ENCODE results near the gene GALNT11.

GALNT11 gene

DNA sequence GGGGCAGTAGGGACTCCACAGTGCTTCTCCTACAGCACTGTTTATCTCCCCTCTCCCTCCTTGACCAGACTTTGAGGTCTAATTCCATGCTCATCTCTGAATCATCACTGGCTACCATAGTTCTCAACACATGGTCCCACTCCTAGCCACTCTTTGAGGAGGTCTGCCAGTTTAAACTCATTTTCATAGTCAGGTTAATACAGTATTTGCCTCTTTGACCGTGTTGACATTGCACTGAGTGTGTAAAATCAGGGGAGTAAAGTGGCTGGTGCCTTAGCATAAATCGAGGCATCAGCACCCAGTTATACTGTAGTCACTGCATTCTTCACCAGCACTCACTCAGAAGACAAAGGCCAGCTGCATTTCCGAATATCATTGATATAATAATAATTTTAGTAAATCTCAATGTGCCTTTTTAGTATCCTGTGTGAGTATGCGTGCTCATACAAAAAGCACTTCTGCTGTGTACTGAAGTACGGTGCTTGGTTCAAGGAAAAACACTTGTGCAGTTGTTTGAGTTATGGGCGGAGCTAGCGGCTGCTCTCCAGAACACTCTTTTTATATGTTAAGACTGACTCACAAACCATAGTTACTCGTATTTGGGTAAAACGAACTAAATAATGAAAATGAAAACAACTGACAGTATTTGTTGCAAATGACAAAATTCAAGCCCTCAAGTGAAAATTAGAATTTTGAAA, 89.7 kb downstream of the GALNT11 start:
- DNase-seq (ENCODE audit: low read depth, low spot score), result no peak

DNA sequence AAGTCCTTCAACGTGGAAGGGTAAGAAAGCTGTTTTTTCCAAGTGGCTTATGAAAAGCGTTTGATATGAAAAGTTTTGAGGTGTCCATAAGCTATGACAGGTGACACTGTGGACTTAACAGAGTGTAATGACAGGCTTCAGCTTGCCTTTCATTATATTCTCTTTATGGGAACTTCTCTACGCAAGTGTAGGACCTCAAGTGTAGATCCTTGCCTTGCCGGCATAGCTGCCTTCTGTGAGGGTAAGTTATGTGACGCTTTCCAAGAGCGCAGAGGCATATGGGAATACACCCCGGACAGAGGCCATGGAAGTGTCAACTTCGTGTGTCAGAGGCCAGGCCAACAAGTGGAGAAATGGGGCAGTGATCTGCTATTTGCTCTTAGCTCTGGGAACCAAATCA, 91.9 kb downstream of the GALNT11 start:
- no peak for DNase-seq (ENCODE audit: low read depth, low spot score)

DNA sequence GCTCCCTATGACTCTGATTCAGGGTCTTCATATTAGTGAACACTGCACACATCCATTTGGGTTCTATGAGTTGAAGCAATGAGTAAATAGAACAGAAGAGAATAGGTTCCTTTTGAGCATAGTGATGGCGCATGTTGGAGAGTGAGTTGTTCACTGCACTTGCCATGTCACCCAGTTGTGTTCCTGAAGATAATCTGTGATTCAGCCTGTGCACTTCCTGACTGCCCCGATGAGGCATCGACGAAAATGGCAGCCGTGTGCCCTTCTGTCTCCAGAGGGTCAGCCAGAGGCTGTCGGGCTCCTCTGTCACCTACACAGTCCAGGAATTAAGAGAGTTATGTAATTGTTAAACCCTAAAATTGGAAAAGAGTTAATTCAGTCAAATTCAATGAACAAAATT, 94.7 kb downstream of the GALNT11 start:
- DNase-seq (ENCODE audit: low read depth, low spot score), result no peak

DNA sequence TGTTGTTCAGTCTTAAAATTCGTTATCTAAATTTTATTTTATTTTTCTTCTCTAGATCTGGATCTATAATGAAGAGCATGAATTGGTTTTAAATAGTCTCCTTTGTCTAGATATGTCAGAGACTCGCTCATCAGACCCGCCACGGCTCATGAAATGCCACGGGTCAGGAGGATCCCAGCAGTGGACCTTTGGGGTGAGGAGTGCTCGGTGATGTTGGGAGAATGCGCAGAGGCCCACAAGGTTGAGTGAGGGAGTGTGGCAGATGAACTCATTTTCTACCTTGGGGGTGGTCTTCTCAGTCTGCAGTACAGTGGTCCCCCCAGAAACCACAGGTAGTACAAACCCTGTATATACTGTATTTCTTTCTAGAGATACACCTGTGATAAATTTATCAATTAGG, 95.3 kb downstream of the GALNT11 start:
- DNase-seq (ENCODE audit: low read depth, low spot score), result no peak

DNA sequence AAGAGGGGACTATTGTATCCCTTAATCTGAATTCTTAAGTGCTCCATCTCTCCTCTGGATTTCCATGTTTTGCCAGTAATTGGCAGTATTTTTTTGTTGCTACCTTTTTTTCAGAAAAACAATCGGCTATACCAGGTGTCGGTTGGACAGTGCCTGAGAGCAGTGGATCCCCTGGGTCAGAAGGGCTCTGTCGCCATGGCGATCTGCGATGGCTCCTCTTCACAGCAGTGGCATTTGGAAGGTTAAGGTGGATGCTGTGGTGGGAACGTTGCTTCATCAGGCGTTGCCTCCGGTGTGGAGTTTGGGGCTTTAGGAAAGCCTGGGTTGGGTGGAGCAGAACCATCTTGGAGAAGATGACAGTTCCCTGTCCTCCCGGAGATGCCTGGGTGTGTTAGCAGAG, 96.0 kb downstream of the GALNT11 start:
- DNase-seq (ENCODE audit: low read depth, low spot score), result no peak

DNA sequence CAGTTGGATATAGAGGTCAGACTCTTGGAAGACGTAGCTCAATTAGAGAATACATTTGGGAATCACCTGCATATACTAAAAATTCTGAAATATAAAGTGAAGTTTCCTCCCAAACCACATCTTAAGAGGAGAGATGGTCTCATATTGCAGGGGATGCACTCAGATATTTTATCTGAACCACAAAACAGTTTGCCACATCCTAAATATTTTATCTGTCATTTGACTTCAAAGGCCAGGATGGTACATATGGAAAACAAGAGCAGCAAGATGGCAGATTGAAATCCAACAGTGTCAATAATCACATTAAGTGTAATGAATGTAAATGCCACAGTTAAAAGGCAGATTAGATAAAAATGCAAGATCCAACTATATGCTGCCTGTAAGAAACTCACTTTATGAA, 97.1 kb downstream of the GALNT11 start:
- DNase-seq (ENCODE audit: low read depth, low spot score), result no peak

DNA sequence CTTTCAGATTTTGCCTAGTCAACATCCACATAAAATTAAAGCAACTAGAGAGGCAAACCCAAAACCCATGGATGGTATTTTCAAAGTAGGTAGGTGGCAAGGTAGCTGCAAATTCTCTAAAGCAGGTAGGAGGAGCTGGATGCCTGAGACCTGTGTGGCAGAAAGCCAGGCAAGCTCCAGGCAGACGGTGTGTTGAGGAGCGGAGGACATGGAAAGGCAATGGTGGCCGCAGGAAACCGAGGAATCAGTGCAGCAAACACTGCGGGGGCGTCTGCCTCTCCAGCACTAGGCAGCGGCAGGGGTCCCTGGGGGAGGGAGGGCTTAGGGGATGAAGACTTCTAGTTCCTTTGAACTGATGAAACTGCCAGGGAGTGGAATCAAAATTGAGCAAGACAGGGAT, 101.3 kb downstream of the GALNT11 start:
- DNase-seq (ENCODE audit: low read depth, low spot score), result no peak

DNA sequence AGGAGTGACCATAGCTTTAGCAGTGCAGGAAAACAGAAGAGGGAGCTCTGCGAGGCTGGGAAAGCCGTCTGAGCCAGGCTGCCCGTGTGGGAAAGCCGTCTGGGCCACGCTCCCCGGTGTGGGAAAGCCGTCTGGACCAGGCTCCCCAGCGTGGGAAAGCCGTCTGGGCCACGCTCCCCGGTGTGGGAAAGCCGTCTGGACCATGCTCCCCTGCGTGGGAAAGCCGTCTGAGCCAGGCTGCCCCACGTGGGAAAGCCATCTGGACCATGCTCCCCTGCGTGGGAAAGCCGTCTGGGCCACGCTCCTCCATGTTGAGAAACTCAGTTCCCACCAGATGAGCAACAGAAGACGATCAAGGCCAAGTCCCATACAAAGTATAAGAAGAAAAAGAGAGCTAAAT, 101.8 kb downstream of the GALNT11 start:
- DNase-seq (ENCODE audit: low read depth, low spot score), result no peak

DNA sequence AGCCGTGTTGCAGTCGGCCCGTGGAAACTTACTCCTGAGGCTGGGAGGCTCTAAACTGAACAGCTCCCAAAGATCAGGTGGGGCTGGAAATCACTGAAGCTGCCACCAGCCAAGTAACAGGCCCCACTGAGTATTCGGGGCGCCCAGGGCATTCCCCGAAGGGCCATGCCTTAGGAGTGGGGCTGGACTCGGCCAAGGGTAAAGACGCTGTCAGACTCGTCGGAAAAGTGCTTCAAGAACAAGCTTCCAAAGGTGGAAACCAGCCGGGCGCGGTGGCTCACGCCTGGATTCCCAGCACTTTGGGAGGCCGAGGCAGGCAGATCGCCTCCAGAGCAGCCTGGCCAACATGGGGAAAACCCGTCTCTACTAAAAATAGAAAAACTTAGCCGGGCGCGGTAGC, 102.8 kb downstream of the GALNT11 start:
- DNase-seq (ENCODE audit: low read depth, low spot score), result no peak

DNA sequence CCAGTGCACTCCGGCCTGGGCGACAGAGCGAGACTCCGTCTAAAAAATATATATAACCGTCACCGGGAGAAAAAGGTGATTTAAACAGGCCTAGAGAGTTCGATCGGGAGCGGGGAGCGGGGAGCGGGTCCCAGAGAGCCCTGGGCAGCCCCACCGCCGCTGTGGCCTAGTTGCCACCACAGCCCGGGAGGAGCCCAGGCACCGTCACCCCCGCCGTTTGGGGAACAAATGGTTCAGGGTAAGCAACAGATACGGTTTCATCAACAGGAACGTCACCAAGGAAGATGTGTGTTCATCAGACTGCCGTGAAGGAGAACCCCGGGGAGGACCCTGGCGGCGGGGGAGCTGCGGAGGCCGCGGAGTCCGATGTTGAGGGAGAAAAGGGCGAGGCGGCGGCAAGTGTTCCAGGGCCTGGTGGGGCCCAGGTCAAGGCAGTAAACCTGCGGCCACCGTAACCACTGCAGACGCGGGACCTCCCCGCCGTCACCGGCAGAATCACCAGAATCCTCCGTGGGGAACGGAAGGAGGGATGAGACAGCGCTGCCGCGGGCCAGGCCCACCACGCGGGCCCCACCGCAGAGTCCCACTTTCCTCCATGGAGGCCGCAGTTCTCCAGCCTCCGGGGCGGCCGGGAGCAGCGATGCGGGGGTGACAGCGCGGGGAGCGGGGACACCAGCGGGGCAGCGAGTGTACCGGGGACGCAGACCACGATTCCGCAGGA, 103.4 kb downstream of the GALNT11 start:
- DNase-seq (ENCODE audit: low read depth, low spot score), result no peak

DNA sequence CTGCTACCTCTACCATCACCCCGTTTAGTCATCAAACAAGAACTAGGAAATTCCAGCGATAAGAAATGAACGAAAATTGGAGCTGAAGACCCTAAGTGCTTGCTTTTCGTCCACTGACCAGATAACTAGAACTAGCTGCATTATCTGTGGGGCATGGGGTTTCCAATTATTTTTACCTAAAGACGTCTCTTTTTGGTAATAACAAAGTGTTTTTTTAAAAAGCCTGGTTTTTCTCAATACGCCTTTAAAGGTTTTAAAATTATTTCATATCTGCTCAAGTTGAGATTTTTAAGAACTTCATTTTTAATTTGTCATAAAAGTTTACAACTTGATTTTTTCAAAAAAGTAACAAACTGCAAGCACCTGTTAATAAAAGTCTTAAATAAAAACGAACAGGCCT, 104.2 kb downstream of the GALNT11 start:
- DNase-seq (ENCODE audit: low read depth, low spot score), result no peak

DNA sequence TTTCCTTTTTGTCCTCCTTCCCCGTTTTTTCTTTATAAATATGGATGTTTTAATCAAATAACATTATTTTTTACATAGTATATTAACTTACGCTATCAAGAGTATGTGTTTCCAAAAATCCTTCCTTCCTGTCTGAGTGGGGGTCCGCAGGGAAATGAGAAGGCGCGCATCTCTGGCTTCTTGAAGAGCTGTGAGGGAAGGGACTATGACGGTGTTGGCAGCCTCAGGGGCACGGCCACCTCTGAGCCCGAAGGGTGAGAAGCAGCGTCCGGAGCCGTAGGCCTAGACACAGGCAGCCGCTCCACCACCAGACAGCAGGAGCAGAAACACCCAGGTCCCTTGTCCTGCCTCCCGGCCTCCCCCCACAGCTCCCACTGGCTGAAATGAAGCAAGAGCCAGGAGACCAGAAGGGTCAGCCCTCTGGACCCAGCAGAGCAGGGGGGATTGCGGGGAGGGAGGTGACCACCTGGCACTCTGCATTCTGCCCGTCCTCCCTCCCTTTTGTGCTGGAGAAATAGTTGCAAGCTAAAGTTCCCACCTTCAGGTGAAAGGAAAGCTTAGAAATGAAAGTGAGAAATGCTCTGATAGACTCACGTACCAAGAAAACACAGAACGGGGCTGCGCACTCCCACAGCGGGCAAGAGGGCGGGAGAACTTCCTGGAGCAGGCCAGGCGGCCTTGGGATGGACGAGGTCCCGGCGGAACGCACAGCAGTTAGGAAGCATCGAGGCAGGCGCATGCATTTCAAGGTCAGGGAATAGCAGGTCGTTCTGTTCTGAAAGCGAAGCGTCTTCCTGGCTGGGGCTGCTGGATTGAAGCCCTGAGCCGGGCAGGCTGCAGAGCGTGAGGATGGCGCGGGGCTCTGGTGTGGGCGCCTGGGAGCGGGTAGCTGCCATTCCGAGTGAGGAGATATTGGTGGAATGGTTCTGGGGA, 105.5 kb downstream of the GALNT11 start:
- DNase-seq (ENCODE audit: low read depth, low spot score), result no peak

DNA sequence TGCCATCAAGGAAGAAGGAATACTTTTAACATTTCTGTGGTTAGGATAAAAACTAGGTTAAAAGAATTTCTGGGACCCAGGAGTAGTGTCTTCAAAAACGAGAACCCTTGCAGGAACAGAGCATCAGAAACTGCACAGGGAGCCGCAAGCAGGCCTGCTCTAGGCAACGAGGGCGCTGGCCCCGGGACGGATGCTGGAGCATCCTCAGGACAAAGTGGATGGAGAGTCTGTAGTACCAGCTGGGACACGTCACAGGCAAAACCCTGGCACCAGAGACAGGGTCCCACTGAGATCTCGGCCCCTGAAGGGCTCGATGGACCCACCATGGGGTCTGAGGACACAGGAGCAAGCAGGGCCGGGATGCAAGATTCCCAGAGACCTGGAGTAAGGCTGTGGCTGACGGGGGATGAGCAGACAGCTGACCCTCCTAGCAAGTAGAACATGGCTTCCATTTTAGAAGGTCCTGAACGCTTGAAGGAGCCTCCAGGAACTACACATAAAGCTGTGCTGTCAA, 106.6 kb downstream of the GALNT11 start:
- DNase-seq (ENCODE audit: low read depth, low spot score), result no peak

DNA sequence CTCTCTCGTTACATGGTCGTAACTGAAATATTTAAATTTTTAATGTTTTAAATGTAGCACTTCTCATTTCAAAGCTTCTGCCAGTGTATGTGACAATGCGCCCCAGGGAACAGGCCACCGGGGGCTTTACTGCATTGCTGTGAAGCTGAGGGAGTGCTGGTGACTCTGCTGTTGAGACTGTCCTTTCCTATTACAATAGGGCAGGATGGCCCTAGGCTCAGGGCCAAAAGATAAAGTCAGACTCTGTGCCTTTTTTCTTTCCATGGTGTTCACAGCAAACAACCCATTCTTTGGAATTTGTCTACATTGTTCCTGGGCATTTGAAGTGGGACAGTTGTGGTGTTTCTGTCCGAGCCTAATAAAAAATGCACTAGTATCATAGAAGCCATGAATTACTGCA, 107.3 kb downstream of the GALNT11 start:
- no peak for DNase-seq (ENCODE audit: low read depth, low spot score)

DNA sequence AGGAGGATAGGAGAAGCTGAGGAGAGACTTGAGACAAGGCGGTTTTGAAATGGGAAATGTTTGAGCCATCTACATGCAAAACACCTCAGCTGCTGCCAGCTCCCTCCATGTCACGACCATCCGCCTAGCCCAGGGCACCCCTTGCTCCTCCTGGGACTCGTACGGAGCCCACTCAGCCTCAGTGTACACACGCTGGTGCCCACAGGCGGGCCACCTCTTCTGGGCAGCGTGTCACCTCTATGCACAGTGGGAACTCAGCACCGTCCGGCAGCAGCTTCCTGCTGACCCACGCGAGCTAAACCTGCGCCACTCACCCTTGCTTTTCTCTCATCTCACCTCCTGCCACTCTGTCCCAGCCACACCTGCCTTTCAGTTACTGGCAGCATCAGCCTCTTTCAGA, 108.3 kb downstream of the GALNT11 start:
- DNase-seq (ENCODE audit: low read depth, low spot score), result no peak

DNA sequence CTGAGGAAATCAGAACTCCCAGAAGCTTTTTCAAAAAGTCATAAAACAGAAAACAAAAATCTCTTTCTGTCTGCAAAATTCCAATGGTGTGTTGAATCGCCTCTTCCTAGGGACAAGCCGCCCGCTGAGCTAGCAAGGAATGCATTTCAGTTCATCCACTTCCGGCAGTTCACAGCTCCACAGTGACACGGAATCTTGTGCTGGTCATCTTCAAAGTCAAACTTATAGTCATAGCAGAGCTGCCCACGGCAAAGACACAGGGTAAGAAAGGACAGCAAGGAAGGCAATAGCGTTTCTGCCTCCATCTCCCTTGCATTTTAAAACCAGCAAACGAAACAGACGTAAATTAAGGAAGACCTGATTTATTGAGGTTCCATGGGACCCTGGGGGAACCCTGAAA, 111.2 kb downstream of the GALNT11 start:
- DNase-seq (ENCODE audit: low read depth, low spot score), result peak; percentile 13

DNA sequence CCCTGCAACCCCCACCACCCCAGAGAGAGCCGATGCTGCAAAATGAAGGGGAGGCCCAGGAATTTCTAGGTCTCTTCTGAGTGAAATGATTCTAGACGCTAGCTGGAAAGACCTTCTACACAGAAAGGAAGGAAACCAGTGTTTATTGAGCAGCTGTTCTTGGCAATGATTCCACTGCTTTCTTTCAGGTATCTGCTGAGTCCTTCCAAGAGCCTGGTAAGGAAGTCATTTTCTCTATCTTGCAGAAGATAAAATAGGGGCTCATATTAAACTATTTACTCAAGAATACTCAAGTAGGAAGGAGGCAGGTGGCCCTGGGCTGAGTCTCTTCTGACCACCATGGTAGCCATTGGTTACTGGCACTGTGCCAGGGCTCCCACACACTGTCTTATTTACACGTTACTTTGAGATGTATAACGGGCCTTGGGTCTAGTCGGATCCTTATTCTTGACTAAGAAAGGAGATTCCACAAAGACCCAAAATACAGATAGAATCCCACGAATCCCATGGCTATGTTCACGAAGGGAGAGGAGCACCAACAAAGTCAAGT, 112.1 kb downstream of the GALNT11 start:
- no peak for DNase-seq (ENCODE audit: low read depth, low spot score)

DNA sequence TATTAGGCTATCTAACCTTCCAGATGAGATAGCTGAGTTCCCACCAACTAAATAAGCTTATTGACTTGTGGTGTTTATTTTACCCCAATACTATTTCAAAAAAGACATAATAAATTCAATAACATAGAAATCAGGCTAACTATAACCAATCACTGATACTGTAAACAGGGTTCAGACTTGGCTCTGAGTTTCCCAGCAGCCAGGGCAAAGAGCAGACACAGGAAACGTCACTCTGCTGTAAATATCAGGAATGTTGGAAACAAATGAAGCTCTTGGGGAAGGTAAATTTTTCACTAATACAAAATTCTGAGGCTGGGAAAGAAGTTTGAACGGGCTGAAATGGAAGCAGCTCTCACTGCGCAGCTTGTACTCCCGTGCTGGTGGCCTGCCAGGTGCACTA, 114.6 kb downstream of the GALNT11 start:
- no peak for DNase-seq (ENCODE audit: low read depth, low spot score)

DNA sequence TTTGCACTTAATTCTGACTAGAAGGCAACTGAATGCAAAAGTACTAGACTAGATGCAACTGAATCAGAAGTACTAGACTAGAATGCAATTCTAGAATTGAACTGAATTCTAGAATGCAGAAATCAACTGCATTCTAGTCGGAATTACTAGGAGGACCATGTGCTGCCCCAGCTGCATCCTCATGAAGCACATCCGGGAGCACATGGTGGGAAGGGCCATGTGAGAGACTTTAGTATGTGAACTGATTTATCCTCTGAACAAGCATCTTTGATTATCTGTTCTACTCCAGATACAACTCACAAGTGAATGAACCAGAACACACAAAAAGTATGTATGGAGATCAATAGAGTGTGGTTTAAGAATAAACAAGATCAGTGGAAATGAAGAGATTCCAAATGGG, 115.1 kb downstream of the GALNT11 start:
- DNase-seq (ENCODE audit: low read depth, low spot score), result no peak

DNA sequence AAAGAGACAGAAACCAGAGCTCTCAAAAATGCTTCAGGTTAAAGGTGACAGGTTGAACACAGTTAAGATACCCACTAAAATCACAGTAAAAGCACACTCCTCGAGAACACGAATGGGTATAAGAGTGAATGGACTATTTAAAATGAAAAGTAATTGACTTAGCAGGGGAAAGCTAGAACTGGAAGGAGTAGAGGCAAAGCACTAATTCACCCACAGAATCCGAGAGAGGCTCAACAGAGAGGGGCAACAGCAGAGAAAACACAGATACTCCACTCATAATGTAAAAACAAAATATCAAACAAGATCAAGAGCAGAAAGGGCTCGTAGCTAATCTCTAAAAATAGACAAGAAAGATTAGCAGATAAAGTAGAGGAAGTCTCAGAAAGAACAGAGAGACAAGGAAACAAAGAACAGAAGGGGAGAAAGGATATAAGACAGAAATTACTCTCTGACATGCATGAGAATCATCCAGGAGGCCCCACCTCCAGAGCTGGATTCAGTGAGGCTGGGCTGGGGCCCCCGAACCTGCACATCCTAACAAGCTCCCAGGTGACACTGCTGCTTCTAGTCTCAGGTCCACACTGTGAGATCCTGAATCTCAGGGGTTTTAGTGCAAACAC, 117.6 kb downstream of the GALNT11 start:
- DNase-seq (ENCODE audit: low read depth, low spot score), result no peak

DNA sequence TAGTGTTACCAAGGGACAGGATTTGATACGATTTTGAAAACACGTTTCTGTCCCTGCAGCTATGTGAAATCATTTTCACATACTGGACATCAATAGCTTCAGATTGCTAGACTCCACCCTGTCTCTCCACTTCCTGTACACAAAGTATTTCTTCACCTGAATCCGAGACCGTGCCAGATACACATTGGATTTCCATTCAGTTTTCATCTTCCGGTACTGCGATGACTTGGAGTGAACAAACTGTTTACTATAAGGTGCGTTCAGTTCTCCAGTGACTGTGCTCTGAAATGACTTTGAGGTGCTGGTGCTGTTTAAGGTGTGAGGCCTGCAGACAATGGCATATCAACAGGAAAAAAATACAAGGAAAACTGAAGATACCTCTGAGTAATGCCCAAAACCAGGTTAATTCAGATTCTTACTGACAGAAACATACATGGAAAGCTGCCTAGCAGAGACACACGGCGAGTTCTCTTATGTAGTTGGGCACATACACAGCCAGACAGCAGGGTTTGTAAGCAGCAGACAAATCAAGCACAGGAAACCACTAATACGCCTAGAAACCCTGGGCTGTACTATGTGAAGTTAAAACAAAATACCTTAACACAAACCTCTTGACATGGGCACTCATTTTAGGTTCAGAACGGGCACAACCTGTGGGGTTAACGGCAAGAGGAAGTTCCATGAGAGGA, 119.2 kb downstream of the GALNT11 start:
- no peak for DNase-seq (ENCODE audit: low read depth, low spot score)
